PC-9 (cell line): ENCODE measurements around the gene LRMDA.

Source experiments
- CTCF ChIP-seq: fragments of 200-600 bp; sonication (generic); conservative IDR thresholded peaks from 2 replicates; pipeline ENCODE4 v1.6.1; 2017; ENCODE audit warnings: mixed run types, antibody characterized with exemption, mild to moderate bottlenecking, moderate library complexity
- EZH2 ChIP-seq: fragments of 200-600 bp; sonication (generic); IDR thresholded peaks from 2 replicates; pipeline ENCODE4 v1.8.0; 2017; ENCODE audit warnings: antibody characterized with exemption, low read depth

- TF ChIP-seq CTCF (no peak), EZH2 (no peak)
Observed at GRCh38 chr10:75593692-75594556, 162.5 kb downstream of the LRMDA start.
